HepG2 (cell line): ENCODE results near the gene MTHFD2. TPM values are rescaled to one million over a fixed set of nuclear protein-coding genes. Genes with fewer than 3 reads are reported as not detected.

Experiments used
- ATAC-seq: fragments of 200-7000 bp; cut with Tn5 transposase; 3 replicates; pipeline ENCODE4 v1.9.1; 2020; ENCODE audit warnings: mild to moderate bottlenecking, moderate library complexity
- BruUV-seq: library from RNA; stranded (reverse); fragments of 400-500 nt; replicated peaks from 2 replicates; lab custom pipeline; 2021; lab: Mats Ljungman, UMichigan
- CTCF ChIA-PET: fragments of 300-600 bp; formaldehyde crosslinking; extraction: SDS; loops from one replicate; lab custom pipeline; 2021; ENCODE audit warnings: low total read pairs, inconsistent platforms, low intra/inter-chr PET ratio; lab: Yijun Ruan, JAX
- POLR2A ChIA-PET: fragments of 350-600 bp; sonication (Branson Sonifier 250); formaldehyde crosslinking; loops from one replicate; lab custom pipeline; 2020; ENCODE audit warnings: antibody characterized with exemption, inconsistent platforms; lab: Yijun Ruan, JAX
- DNase-seq: peaks from one replicate; pipeline ENCODE4 v3.0.0-alpha.2; 2015; ENCODE audit warnings: low spot score
- FAIRE-seq: peaks from 3 replicates; lab custom pipeline; 2011; peaks lifted over from hg19 to GRCh38; lab: Jason Lieb, UNC
- H2AFZ ChIP-seq: one replicate; pipeline ENCODE4 v1.6.1; 2011; ENCODE audit warnings: low read length, inconsistent platforms
- H3K27ac ChIP-seq: fragments of 300-600 bp; 3 replicates; pipeline ENCODE4 v1.8.0; 2011; ENCODE audit warnings: mixed run types, mild to moderate bottlenecking, mixed read lengths, low read length, inconsistent platforms; ENCODE audit not compliant: insufficient read depth; ENCODE audit errors: extremely low read length
- H3K27me3 ChIP-seq, 2 experiments: fragments of 200-600 bp in 1 of 2; 2 replicates in 1 of 2; 3 replicates in 1 of 2; pipeline versions ENCODE4 v1.6.0 to v1.8.0; 2011; ENCODE audit warnings: low read length in 2 of 2, mild to moderate bottlenecking in 2 of 2, moderate library complexity in 2 of 2, inconsistent platforms in 1 of 2; ENCODE audit not compliant: insufficient read depth in 2 of 2, control insufficient read depth in 1 of 2
- H3K36me3 ChIP-seq, 2 experiments: fragments of 200-600 bp in 1 of 2; replicated peaks in 1 of 2; 2 replicates in 1 of 2; 3 replicates in 1 of 2; pipeline versions ENCODE4 v1.5.1 to v1.8.0; 2011; ENCODE audit warnings: low read length in 2 of 2, inconsistent platforms in 1 of 2; ENCODE audit not compliant: insufficient read depth in 2 of 2, control insufficient read depth in 1 of 2
- H3K4me1 ChIP-seq: 2 replicates; pipeline ENCODE4 v1.5.1; 2012; ENCODE audit warnings: low read length, inconsistent platforms; ENCODE audit not compliant: insufficient read depth
- H3K4me2 ChIP-seq: 2 replicates; pipeline ENCODE4 v1.6.0; 2011; ENCODE audit warnings: low read depth, low read length, inconsistent platforms
- H3K4me3 ChIP-seq, 3 experiments: fragments of 200-600 bp in 1 of 3; sonication (generic), shearing (Covaris generic) in 1 of 3; replicated peaks in 1 of 3; 2 replicates each; pipeline ENCODE4 v1.5.1; 2011 to 2016; ENCODE audit warnings: low read length in 3 of 3, inconsistent platforms in 2 of 3, low read depth in 2 of 3, mild to moderate bottlenecking in 2 of 3, control low read depth in 1 of 3, mixed read lengths in 1 of 3; ENCODE audit not compliant: insufficient read depth in 1 of 3
- H3K79me2 ChIP-seq: one replicate; pipeline ENCODE4 v1.6.1; 2011; ENCODE audit warnings: low read length, inconsistent platforms; ENCODE audit not compliant: insufficient read depth
- H3K9ac ChIP-seq: 2 replicates; pipeline ENCODE4 v1.6.0; 2011; ENCODE audit warnings: mild to moderate bottlenecking, low read depth, low read length, inconsistent platforms; ENCODE audit not compliant: insufficient read depth
- H3K9me3 ChIP-seq: 2 replicates; pipeline ENCODE4 v1.5.1; 2012; ENCODE audit warnings: mild to moderate bottlenecking, low read length
- H4K20me1 ChIP-seq: 2 replicates; pipeline ENCODE4 v1.6.0; 2011; ENCODE audit warnings: inconsistent platforms, mild to moderate bottlenecking, low read length, moderate library complexity; ENCODE audit not compliant: insufficient read depth
- BHLHE40 ChIP-seq: IDR thresholded peaks from 2 replicates; pipeline ENCODE4 v1.6.1; 2011; ENCODE audit warnings: low read length, improper control_type of control experiment
- CREB1 ChIP-seq, 2 experiments: fragments of 450-650 bp in 1 of 2; IDR thresholded peaks; 2 replicates each; pipeline ENCODE4 v1.6.1; 2016 to 2017; ENCODE audit warnings: control low read depth in 1 of 2, mild to moderate bottlenecking in 1 of 2, missing compliant biosample characterization in 1 of 2, missing genetic modification characterization in 1 of 2
- MAF1 ChIP-seq: sonication (generic); formaldehyde crosslinking; IDR thresholded peaks from 2 replicates; pipeline ENCODE4 v1.5.0; 2020; ENCODE audit warnings: missing genetic modification reagents, borderline replicate concordance
- NFKBIZ ChIP-seq: IDR thresholded peaks from 2 replicates; pipeline ENCODE4 v1.6.1; 2018; ENCODE audit warnings: missing genetic modification reagents, missing compliant biosample characterization
- PRPF4 ChIP-seq: fragments of 200-400 bp; formaldehyde crosslinking; IDR thresholded peaks from 2 replicates; pipeline ENCODE4 v1.6.1; 2016; ENCODE audit warnings: low read length, low read depth; ENCODE audit not compliant: poor library complexity, severe bottlenecking
- SMC3 ChIP-seq: IDR thresholded peaks from 2 replicates; pipeline ENCODE4 v1.6.1; 2011; ENCODE audit warnings: low read length, improper control_type of control experiment
- SRSF9 ChIP-seq: fragments of 200-400 bp; formaldehyde crosslinking; IDR thresholded peaks from 2 replicates; pipeline ENCODE4 v1.6.1; 2018; ENCODE audit warnings: borderline replicate concordance, mild to moderate bottlenecking, low read depth, low read length; ENCODE audit not compliant: insufficient read depth, poor library complexity, severe bottlenecking
- ZBTB34 ChIP-seq: sonication (generic); formaldehyde crosslinking; IDR thresholded peaks from 2 replicates; pipeline ENCODE4 v1.8.0; 2022; ENCODE audit warnings: mild to moderate bottlenecking, missing genetic modification reagents
- ZGPAT ChIP-seq: IDR thresholded peaks from 2 replicates; pipeline ENCODE4 v1.6.1; 2016; ENCODE audit warnings: mild to moderate bottlenecking
- ZHX1 ChIP-seq: sonication (generic); formaldehyde crosslinking; IDR thresholded peaks from 2 replicates; pipeline ENCODE4 v1.8.1; 2022; ENCODE audit warnings: low read depth, mild to moderate bottlenecking, missing genetic modification reagents
- ZNF225 ChIP-seq: sonication (generic); formaldehyde crosslinking; IDR thresholded peaks from 2 replicates; pipeline ENCODE4 v1.4.0; 2020; ENCODE audit warnings: mild to moderate bottlenecking, missing genetic modification reagents
- ZNF263 ChIP-seq: sonication (generic); formaldehyde crosslinking; IDR thresholded peaks from 2 replicates; pipeline ENCODE4 v1.4.0; 2020; ENCODE audit warnings: missing genetic modification reagents
- ZNF432 ChIP-seq: sonication (generic); formaldehyde crosslinking; IDR thresholded peaks from 2 replicates; pipeline ENCODE4 v1.5.0; 2020; ENCODE audit warnings: missing genetic modification reagents, mild to moderate bottlenecking, borderline replicate concordance
- ZNF652 ChIP-seq: IDR thresholded peaks from 2 replicates; pipeline ENCODE4 v1.6.1; 2016; ENCODE audit warnings: low read depth, borderline replicate concordance
- ZNF703 ChIP-seq: sonication (generic); formaldehyde crosslinking; IDR thresholded peaks from 2 replicates; pipeline ENCODE4 v1.5.1; 2020; ENCODE audit warnings: missing genetic modification reagents, mild to moderate bottlenecking, moderate library complexity, borderline replicate concordance
- ZNF704 ChIP-seq: sonication (generic); formaldehyde crosslinking; IDR thresholded peaks from 2 replicates; pipeline ENCODE4 v1.8.1; 2023; ENCODE audit warnings: mild to moderate bottlenecking, inconsistent platforms, moderate library complexity, missing genetic modification reagents, borderline replicate concordance
- ZZZ3 ChIP-seq: sonication (generic); formaldehyde crosslinking; IDR thresholded peaks from 2 replicates; pipeline ENCODE4 v1.4.0; 2020; ENCODE audit warnings: missing genetic modification reagents, mild to moderate bottlenecking, borderline replicate concordance
- WGBS: methylation state at CpG from one replicate; pipeline ENCODE4 v1.1.6; 2017; ENCODE audit warnings: low lambda C conversion rate; 5-methylcytosine and 5-hydroxymethylcytosine counted together
- in situ Hi-C: cut with HindIII; loops from 2 replicates; pipeline ENCODE4 v1.10.0; 2017; ENCODE audit warnings: low pct_unique_long_range_greater_than_20kb; ENCODE audit not compliant: extremely low pct_ligation_motif_present
- intact Hi-C: fragments of 100-400 bp; cut with micrococcal nuclease; formaldehyde crosslinking; loops from one replicate; pipeline ENCODE4 v1.10.0; 2022; ENCODE audit not compliant: unreplicated experiment
- polyA plus RNA-seq, 8 experiments: library from polyadenylated mRNA; depleted of rRNA in 3 of 8; stranded (reverse) in 7 of 8; unstranded in 1 of 8; fragments of >200 nt; fragmentation: Illumina TruSeq in 4 of 8; extraction: Trizol in 4 of 8; gene quantifications; 2 replicates each; pipeline versions ENCODE4 v1.2.1 to v1.2.3, GENCODE V29; 2011 to 2016; ENCODE audit warnings: low read depth in 4 of 8, missing spikeins in 1 of 8, mixed read lengths in 1 of 8; ENCODE audit not compliant: insufficient read depth in 1 of 8
- total RNA-seq, 5 experiments: library from RNA; depleted of rRNA; stranded (reverse); fragments of >200 nt; fragmentation: Illumina TruSeq; extraction: Trizol; gene quantifications; 2 replicates each; pipeline ENCODE4 v1.2.3, GENCODE V29; 2016; ENCODE audit warnings: low read depth in 1 of 5

Gene MTHFD2
- total and polyA plus RNA-seq, 2 of the 13 experiments (the other 11 are each of a cell fraction or from before 2014, with no cell fraction given): 188 to 269 TPM

GRCh38 chr2:74199275-74199701 lies 873 bp downstream of the MTHFD2 start:
- Histone ChIP-seq H3K4me3 (peak overlapping the region; percentile 72 to 80 (median 78)), H4K20me1 (peaks cover 43% of the 10 kb centered on the region), H3K27ac (peak overlapping the region; percentile 94), H3K9ac (peak overlapping the region; percentile 97), H3K27me3 (no peaks in the 10 kb centered on the region; a peak in 1 of 5 replicates), H2AFZ (no peak overlapping the region), H3K4me1 (peaks cover 66% of the 10 kb centered on the region), H3K4me2 (peak overlapping the region; percentile 73), H3K79me2 (peaks cover 51% of the 10 kb centered on the region), H3K36me3 (peaks cover 0 to 11% of the 10 kb centered on the region in 2 experiments; a peak in 3 of 5 replicates), H3K9me3 (no peaks in the 10 kb centered on the region)
- WGBS: 14% methylated on average over 20 of the region's 20 CpGs
- FAIRE-seq (no peak), ATAC-seq (no peak), DNase-seq (no peak)
- in situ Hi-C loops: no loop called here
- BruUV-seq: no TSS peak
- POLR2A ChIA-PET: interaction anchor here (0.7 to 5.6 kb wide), 17 partner anchors 8 to 371 kb away, joined by 3 to 53 read pairs (median 5); partner anchors contain the start of genes BOLA3, MOB1A, MRPL53 and STAMBP
- intact Hi-C loops: loop anchor here (2.0 to 5.0 kb wide), 2 partner anchors 20 to 52 kb away; partner anchors contain the start of genes BOLA3 and MOB1A
- CTCF ChIA-PET: no interaction called here
- TF ChIP-seq ZNF652 (no peak), ZHX1 (CRISPR knock-in tag) (no peak), BHLHE40 (no peak), ZNF703 (CRISPR knock-in tag) (0 out of 2 replicates have a peak, but pooled peaks have one; percentile 4), ZGPAT (CRISPR knock-in tag) (no peak), CREB1 (IDR thresholded peaks at IDR 0.05) (no peak), CREB1 (CRISPR knock-in tag; IDR thresholded peaks at IDR 0.05) (no peak), ZZZ3 (CRISPR knock-in tag) (0 out of 2 replicates have a peak, but pooled peaks have one; percentile 4), NFKBIZ (CRISPR knock-in tag) (no peak), ZNF225 (CRISPR knock-in tag) (no peak; the same call in 1 of the 2 replicates), SMC3 (no peak), MAF1 (CRISPR knock-in tag) (no peak), ZNF263 (CRISPR knock-in tag) (no peak), ZNF432 (CRISPR knock-in tag) (no peak), PRPF4 (no peak), ZNF704 (no peak), SRSF9 (no peak), ZBTB34 (CRISPR knock-in tag) (no peak)
